ENCODE measurements around the gene TBCD. TPM values are rescaled to one million over a fixed set of nuclear protein-coding genes. Genes with fewer than 3 reads are reported as not detected.

TBCD gene
- total and polyA plus RNA-seq, 9 of the 15 experiments (the other 6 are each of a cell fraction or from before 2014, with no cell fraction given), result 8.9 to 98.5 (median 28.0) TPM

GRCh38 chr17:82894389-82894788 lies 142.5 kb downstream of the TBCD start:
- Histone ChIP-seq H3K9me1 (ENCODE audit: control insufficient read depth, insufficient read depth, low read length) (no peaks in the 10 kb centered on the region), H3K4me1 (replicated peaks in 1 of 2; ENCODE audit: control insufficient read depth in 2 of 2, insufficient read depth in 2 of 2, low read length in 2 of 2) (peaks cover 0 to 23% of the 10 kb centered on the region in 2 experiments; a peak in 3 of 5 replicates), H3K36me3 (ENCODE audit: control insufficient read depth, insufficient read depth, low read length) (peaks cover 50% of the 10 kb centered on the region), H3K79me2 (ENCODE audit: control insufficient read depth, insufficient read depth, low read length) (0 out of 3 replicates have a peak, but pooled peaks cover 5% of the 10 kb centered on the region), H2AFZ (ENCODE audit: low read depth, low read length) (no peak overlapping the region), H3K9ac (ENCODE audit: insufficient read depth in 1 of 2, low read depth in 2 of 2, low read length in 2 of 2) (no peak overlapping the region), H3K9me3 (replicated peaks; ENCODE audit: control insufficient read depth, insufficient read depth, low read depth, low read length) (no peaks in the 10 kb centered on the region), H3K4me3 (no peak overlapping the region), H3K27ac (ENCODE audit: extremely low read depth, low read depth, low read length) (no peak overlapping the region), H3K4me2 (ENCODE audit: insufficient read depth, low read length) (no peak overlapping the region), H4K20me1 (replicated peaks; ENCODE audit: control insufficient read depth, insufficient read depth, low read length) (no peaks in the 10 kb centered on the region), H3K27me3 (ENCODE audit: control insufficient read depth in 2 of 2, insufficient read depth in 2 of 2, low read length in 2 of 2) (no peaks in the 10 kb centered on the region)
- ATAC-seq (no peak), FAIRE-seq (no peak), DNase-seq (ENCODE audit: extremely low read depth in 1 of 4, low spot score in 3 of 4) (no peak)
- intact Hi-C loops (cut with micrococcal nuclease) (no loop called here), in situ Hi-C loops (cut with MboI) (no loop called here)
- BruUV-seq (replicated peaks), result no TSS peak
- CTCF ChIA-PET (ENCODE audit: low intra/inter-chr PET ratio), result no interaction called here
- 91% methylated on average over 7 of the region's 7 CpGs for WGBS (ENCODE audit: insufficient coverage, low coverage, missing lambda C conversion rate)
- POLR2A ChIA-PET, result interaction anchor here (0.7 to 1.3 kb wide), 3 partner anchors 8 to 275 kb away, joined by 3 to 5 read pairs (median 3); no protein-coding TSS in a partner anchor
- TF ChIP-seq ADNP (tag; IDR thresholded peaks at IDR 0.05) (no peak), BRF1 (IDR thresholded peaks at IDR 0.05; ENCODE audit: borderline replicate concordance, extremely low read depth, insufficient read length) (no peak), PURB (CRISPR knock-in tag; IDR thresholded peaks at IDR 0.05; ENCODE audit: low read depth) (no peak), MYC (IDR thresholded peaks at IDR 0.05; ENCODE audit: low read depth, low read length) (no peak), MYC (CRISPR knock-in tag; IDR thresholded peaks at IDR 0.05; ENCODE audit: borderline replicate concordance, low read depth) (no peak), BMI1 (IDR thresholded peaks at IDR 0.05; ENCODE audit: low read length) (no peak), HEY1 (CRISPR knock-in tag; IDR thresholded peaks at IDR 0.05; ENCODE audit: borderline replicate concordance) (no peak), CBX2 (IDR thresholded peaks at IDR 0.05; ENCODE audit: insufficient read depth, low read length, poor library complexity, severe bottlenecking) (no peak), ZNF384 (IDR thresholded peaks at IDR 0.05; ENCODE audit: low read depth, low read length) (no peak), RBBP5 (IDR thresholded peaks at IDR 0.05; ENCODE audit: borderline replicate concordance, insufficient read depth, low read length, poor library complexity, severe bottlenecking) (no peak), FOXO4 (CRISPR knock-in tag; IDR thresholded peaks at IDR 0.05) (no peak), BDP1 (IDR thresholded peaks at IDR 0.05; ENCODE audit: insufficient read depth, insufficient read length) (no peak), ZNF583 (CRISPR knock-in tag; IDR thresholded peaks at IDR 0.05) (no peak), HOXB6 (CRISPR knock-in tag; IDR thresholded peaks at IDR 0.05; ENCODE audit: borderline replicate concordance) (no peak), IRF9 (tag; IDR thresholded peaks at IDR 0.05) (no peak)
